ENCODE results near the gene SLC37A2.
"Not testable (repeated sequence)": the region's sequence is repeated elsewhere in the genome, so short reads cannot be mapped to it uniquely, and the experiment has no call there.

The SLC37A2 gene

GRCh38 chr11:125062931-125063428 lies at the start of gene SLC37A2:
SLC37A2 (plus strand) TSS chr11:125063305; CDS start chr11:125063368, 63 bp downstream.
- FAIRE-seq: no peak

GRCh38 chr11:125016413-125016812 lies 46.7 kb upstream of the SLC37A2 start:
- no peak for FAIRE-seq

- no peak for FAIRE-seq
Observed at GRCh38 chr11:125020342-125020741, 42.8 kb upstream of the SLC37A2 start.

- FAIRE-seq: no peak
Observed at GRCh38 chr11:125022551-125022950, 40.6 kb upstream of the SLC37A2 start.

GRCh38 chr11:125025968-125026367 lies 37.1 kb upstream of the SLC37A2 start:
- no peak for FAIRE-seq

GRCh38 chr11:125029431-125029830 lies 33.7 kb upstream of the SLC37A2 start:
- FAIRE-seq: not testable (repeated sequence)

GRCh38 chr11:125036933-125037332 lies 26.2 kb upstream of the SLC37A2 start:
- no peak for FAIRE-seq

GRCh38 chr11:125049164-125049792 lies 13.8 kb upstream of the SLC37A2 start:
- no peak for FAIRE-seq

- FAIRE-seq: no peak
Observed at GRCh38 chr11:125052047-125052446, 11.1 kb upstream of the SLC37A2 start.

- no peak for FAIRE-seq
Observed at GRCh38 chr11:125053167-125053566, 9.9 kb upstream of the SLC37A2 start.

GRCh38 chr11:125055107-125055715 lies 7.9 kb upstream of the SLC37A2 start:
- no peak for FAIRE-seq

GRCh38 chr11:125056111-125056510 lies 7.0 kb upstream of the SLC37A2 start:
- FAIRE-seq: not testable (repeated sequence)

GRCh38 chr11:125056931-125057692 lies 6.0 kb upstream of the SLC37A2 start:
- FAIRE-seq: no peak

GRCh38 chr11:125057693-125058016 lies 5.5 kb upstream of the SLC37A2 start:
- FAIRE-seq: no peak

- no peak for FAIRE-seq
Observed at GRCh38 chr11:125061281-125061680, 1.8 kb upstream of the SLC37A2 start.

GRCh38 chr11:125062218-125062930 lies 731 bp upstream of the SLC37A2 start:
- no peak for FAIRE-seq

- no peak for FAIRE-seq
Observed at GRCh38 chr11:125063429-125064043, 431 bp downstream of the SLC37A2 start.

- no peak for FAIRE-seq
Observed at GRCh38 chr11:125064070-125064469, 965 bp downstream of the SLC37A2 start.

- no peak for FAIRE-seq
Observed at GRCh38 chr11:125068368-125068767, 5.3 kb downstream of the SLC37A2 start.

- no peak for FAIRE-seq
Observed at GRCh38 chr11:125069008-125069407, 5.9 kb downstream of the SLC37A2 start.

- no peak for FAIRE-seq
Observed at GRCh38 chr11:125069796-125070195, 6.7 kb downstream of the SLC37A2 start.

- no peak for FAIRE-seq
Observed at GRCh38 chr11:125070699-125071254, 7.7 kb downstream of the SLC37A2 start.

- no peak for FAIRE-seq
Observed at GRCh38 chr11:125071435-125071834, 8.3 kb downstream of the SLC37A2 start.

Measured in G401.6 (cell line).